PC-3 (cell line): ENCODE data around the gene ZNF407. TPM values are rescaled to one million over a fixed set of nuclear protein-coding genes. Genes with fewer than 3 reads are reported as not detected.

Source experiments
- ATAC-seq: fragments of 200-7000 bp; cut with Tn5 transposase; 2 replicates; pipeline ENCODE4 v1.9.1; 2020; ENCODE audit warnings: mild to moderate bottlenecking, moderate library complexity
- BruUV-seq: library from RNA; stranded (reverse); fragments of 400-500 nt; replicated peaks from 2 replicates; lab custom pipeline; 2021; lab: Mats Ljungman, UMichigan
- CTCF ChIA-PET: fragments of 300-600 bp; sonication (Branson Sonifier 250); formaldehyde crosslinking; loops from one replicate; lab custom pipeline; 2022; ENCODE audit warnings: antibody characterized with exemption; lab: Charles Lee
- POLR2A ChIA-PET: fragments of 300-600 bp; sonication (Branson Sonifier 250); formaldehyde crosslinking; loops from one replicate; lab custom pipeline; 2022; ENCODE audit warnings: antibody characterized with exemption; ENCODE audit not compliant: unreplicated experiment; lab: Charles Lee
- DNase-seq: peaks from one replicate; pipeline ENCODE4 v3.0.0-alpha.2; 2015
- H2AFZ ChIP-seq: fragments of 300-600 bp; sonication (generic); 2 replicates; pipeline ENCODE4 v1.6.0; 2016; ENCODE audit warnings: antibody characterized with exemption, low read length
- H3F3A ChIP-seq: fragments of 300-600 bp; sonication (generic); one replicate; pipeline ENCODE4 v1.6.0; 2017; ENCODE audit warnings: antibody characterized with exemption, low read length, control low read depth, mild to moderate bottlenecking; ENCODE audit not compliant: unreplicated experiment
- H3K27ac ChIP-seq: fragments of 300-600 bp; sonication (generic); 2 replicates; pipeline ENCODE4 v1.5.1; 2016; ENCODE audit warnings: mild to moderate bottlenecking, low read length
- H3K27me3 ChIP-seq: fragments of 300-600 bp; sonication (generic); 2 replicates; pipeline ENCODE4 v1.6.1; 2016; ENCODE audit warnings: low read length, mixed read lengths
- H3K36me3 ChIP-seq: fragments of 300-600 bp; sonication (generic); 2 replicates; pipeline ENCODE4 v1.6.1; 2016; ENCODE audit warnings: low read depth, mixed run types, low read length, mixed read lengths
- H3K4me1 ChIP-seq: fragments of 300-600 bp; sonication (generic); 2 replicates; pipeline ENCODE4 v1.5.1; 2016; ENCODE audit warnings: low read length; ENCODE audit not compliant: insufficient read depth
- H3K4me2 ChIP-seq: fragments of 300-600 bp; sonication (generic); 2 replicates; pipeline ENCODE4 v1.6.0; 2016; ENCODE audit warnings: low read length
- H3K4me3 ChIP-seq: fragments of 300-600 bp; sonication (generic); 2 replicates; pipeline ENCODE4 v1.5.1; 2016; ENCODE audit warnings: mild to moderate bottlenecking, low read length, mixed read lengths
- H3K79me2 ChIP-seq: fragments of 300-600 bp; sonication (generic); 2 replicates; pipeline ENCODE4 v1.6.1; 2017; ENCODE audit warnings: low read length, mixed read lengths
- H3K9ac ChIP-seq: fragments of 300-600 bp; sonication (generic); 2 replicates; pipeline ENCODE4 v1.6.0; 2016; ENCODE audit warnings: mild to moderate bottlenecking, low read length
- H3K9me2 ChIP-seq: fragments of 300-600 bp; sonication (generic); replicated peaks from 2 replicates; pipeline ENCODE4 v1.6.1; 2016; ENCODE audit warnings: mixed run types, low read length, mixed read lengths
- H3K9me3 ChIP-seq: fragments of 300-600 bp; sonication (generic); 2 replicates; pipeline ENCODE4 v1.6.1; 2016; ENCODE audit warnings: low read length, mixed read lengths
- H4K20me1 ChIP-seq: fragments of 300-600 bp; sonication (generic); 2 replicates; pipeline ENCODE4 v1.6.1; 2016; ENCODE audit warnings: low read length, mixed read lengths
- EZH2 ChIP-seq: fragments of 300-600 bp; sonication (generic); IDR thresholded peaks from one replicate; pipeline ENCODE4 v1.6.1; 2017; ENCODE audit warnings: antibody characterized with exemption, mild to moderate bottlenecking, low read length; ENCODE audit not compliant: unreplicated experiment
- EZH2phosphoT487 ChIP-seq: fragments of 300-600 bp; sonication (generic); IDR thresholded peaks from 2 replicates; pipeline ENCODE4 v1.6.1; 2018; ENCODE audit warnings: mild to moderate bottlenecking, antibody characterized with exemption, low read length, borderline replicate concordance
- intact Hi-C: fragments of 100-400 bp; cut with micrococcal nuclease; formaldehyde crosslinking; loops from 2 replicates; pipeline ENCODE4 v1.9.0; 2023
- total RNA-seq: library from RNA; depleted of rRNA; stranded (reverse); fragments of >200 nt; gene quantifications from 2 replicates; pipeline ENCODE4 v1.2.3, GENCODE V29; 2014
- TF ChIP-seq, protein P1 (sequence below): fragments of 300-600 bp; sonication (generic); conservative IDR thresholded peaks from 2 replicates; pipeline ENCODE4 v1.5.1; 2017; ENCODE audit warnings: antibody characterized with exemption, low read depth, mild to moderate bottlenecking, low read length

Gene ZNF407
- total RNA-seq, 1 experiment from 2014 or later, result 9.3 TPM

DNA sequence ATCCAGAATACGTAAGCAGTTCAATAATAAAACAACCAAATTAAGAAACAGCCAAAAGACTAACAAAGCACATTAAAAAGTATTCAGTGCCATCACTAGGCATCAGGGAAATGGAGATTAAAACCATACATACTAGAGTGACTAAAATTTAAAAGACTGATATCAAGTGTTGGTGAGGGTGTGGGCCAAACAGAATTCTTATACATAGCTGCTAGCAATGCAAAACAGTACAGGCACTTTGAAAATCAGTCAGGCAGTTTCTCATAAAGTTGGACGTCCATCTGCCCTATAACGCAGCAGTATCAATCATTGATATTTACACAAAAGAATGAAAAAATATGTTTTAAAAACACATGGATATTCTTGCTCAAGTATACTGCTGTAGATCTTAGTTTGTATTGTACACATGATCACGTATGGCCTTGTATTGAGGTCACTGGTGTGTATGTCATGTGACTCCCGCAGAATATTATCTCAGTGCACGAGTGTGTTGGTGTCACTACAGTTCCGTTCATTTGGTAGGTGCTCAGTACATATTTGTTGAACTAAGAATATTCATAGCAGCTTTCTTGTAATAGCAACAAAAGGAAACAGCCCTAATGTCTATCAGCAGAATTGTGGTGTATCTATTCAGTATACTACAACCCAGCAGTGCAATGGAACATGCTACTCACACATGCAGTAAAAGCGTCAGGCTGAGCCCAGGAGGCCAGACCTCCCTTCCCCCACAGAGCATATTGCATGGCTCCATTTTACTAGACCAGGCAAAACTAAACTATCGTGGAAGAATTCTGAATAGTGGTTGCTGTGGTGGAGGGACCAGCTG is 28.6 kb downstream of the ZNF407 start:
- ChIA-PET CTCF (no interaction called here), POLR2A (no interaction called here)
- H2AFZ ChIP-seq, result no peak overlapping the region
- H3K79me2 ChIP-seq, result peaks cover 6% of the 10 kb centered on the region; the same call in 1 of the 2 replicates
- H3K9ac ChIP-seq, result no peak overlapping the region
- no peaks in the 10 kb centered on the region for H3K9me2 ChIP-seq
- TF ChIP-seq EZH2, result no peak
- no peak for TF ChIP-seq EZH2phosphoT487
- TF ChIP-seq, protein P1, sequence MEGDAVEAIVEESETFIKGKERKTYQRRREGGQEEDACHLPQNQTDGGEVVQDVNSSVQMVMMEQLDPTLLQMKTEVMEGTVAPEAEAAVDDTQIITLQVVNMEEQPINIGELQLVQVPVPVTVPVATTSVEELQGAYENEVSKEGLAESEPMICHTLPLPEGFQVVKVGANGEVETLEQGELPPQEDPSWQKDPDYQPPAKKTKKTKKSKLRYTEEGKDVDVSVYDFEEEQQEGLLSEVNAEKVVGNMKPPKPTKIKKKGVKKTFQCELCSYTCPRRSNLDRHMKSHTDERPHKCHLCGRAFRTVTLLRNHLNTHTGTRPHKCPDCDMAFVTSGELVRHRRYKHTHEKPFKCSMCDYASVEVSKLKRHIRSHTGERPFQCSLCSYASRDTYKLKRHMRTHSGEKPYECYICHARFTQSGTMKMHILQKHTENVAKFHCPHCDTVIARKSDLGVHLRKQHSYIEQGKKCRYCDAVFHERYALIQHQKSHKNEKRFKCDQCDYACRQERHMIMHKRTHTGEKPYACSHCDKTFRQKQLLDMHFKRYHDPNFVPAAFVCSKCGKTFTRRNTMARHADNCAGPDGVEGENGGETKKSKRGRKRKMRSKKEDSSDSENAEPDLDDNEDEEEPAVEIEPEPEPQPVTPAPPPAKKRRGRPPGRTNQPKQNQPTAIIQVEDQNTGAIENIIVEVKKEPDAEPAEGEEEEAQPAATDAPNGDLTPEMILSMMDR, result no peak
- no peaks in the 10 kb centered on the region for H3K36me3 ChIP-seq
- H3F3A ChIP-seq, result no peaks in the 10 kb centered on the region
- H3K4me3 ChIP-seq, result no peak overlapping the region
- no peaks in the 10 kb centered on the region for H3K9me3 ChIP-seq
- peaks cover 3% of the 10 kb centered on the region; the same call in 1 of the 2 replicates for H3K4me1 ChIP-seq
- no peak for ATAC-seq
- H3K27me3 ChIP-seq, result no peaks in the 10 kb centered on the region
- H4K20me1 ChIP-seq, result no peaks in the 10 kb centered on the region
- H3K27ac ChIP-seq, result no peak overlapping the region
- no peak overlapping the region for H3K4me2 ChIP-seq
- intact Hi-C loops, result loop anchor here (10.0 kb wide), 1 partner anchor 1719 kb away; no protein-coding TSS in a partner anchor
- no peak for DNase-seq
- BruUV-seq, result no TSS peak

DNA sequence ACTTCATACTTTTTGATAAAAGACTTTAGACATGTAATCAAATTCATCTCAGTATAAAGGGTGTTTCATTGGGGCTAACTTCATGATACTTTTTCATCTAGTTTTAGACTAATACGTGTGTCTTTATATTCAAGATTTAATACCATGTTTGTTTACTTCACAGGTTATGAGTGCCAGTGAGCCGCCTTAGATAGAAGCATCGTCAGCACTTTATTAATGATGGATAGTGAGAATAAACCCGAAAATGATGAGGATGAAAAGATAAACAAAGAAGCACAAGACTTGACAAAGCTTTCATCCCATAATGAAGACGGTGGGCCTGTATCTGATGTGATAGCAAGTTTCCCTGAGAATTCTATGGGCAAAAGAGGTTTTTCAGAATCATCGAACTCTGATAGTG is 33.1 kb downstream of the ZNF407 start:
- ChIA-PET CTCF (no interaction called here), POLR2A (no interaction called here)

More for the DNA sequence above, 33.1 kb downstream of the ZNF407 start:
- TF ChIP-seq EZH2phosphoT487 (no peak), EZH2 (no peak)
- TF ChIP-seq, protein P1, result no peak
- BruUV-seq, result no TSS peak
- Histone ChIP-seq H3K4me3 (no peak overlapping the region), H3K4me1 (peaks cover 18% of the 10 kb centered on the region), H4K20me1 (no peaks in the 10 kb centered on the region), H3K27ac (no peak overlapping the region), H3K36me3 (peaks cover 9% of the 10 kb centered on the region; the same call in 1 of the 2 replicates), H3K4me2 (no peak overlapping the region), H3F3A (no peaks in the 10 kb centered on the region), H3K27me3 (no peaks in the 10 kb centered on the region), H3K79me2 (peaks cover 3% of the 10 kb centered on the region; the same call in 1 of the 2 replicates), H3K9me3 (no peaks in the 10 kb centered on the region), H3K9ac (no peak overlapping the region), H3K9me2 (no peaks in the 10 kb centered on the region), H2AFZ (no peak overlapping the region)
- intact Hi-C loops, result no loop called here
- no peak for DNase-seq
- no peak for ATAC-seq
